ENCODE measurements around the gene FCGR2B.
"Not testable (repeated sequence)": the region's sequence is repeated elsewhere in the genome, so short reads cannot be mapped to it uniquely, and the experiment has no call there.

FCGR2B gene

DNA sequence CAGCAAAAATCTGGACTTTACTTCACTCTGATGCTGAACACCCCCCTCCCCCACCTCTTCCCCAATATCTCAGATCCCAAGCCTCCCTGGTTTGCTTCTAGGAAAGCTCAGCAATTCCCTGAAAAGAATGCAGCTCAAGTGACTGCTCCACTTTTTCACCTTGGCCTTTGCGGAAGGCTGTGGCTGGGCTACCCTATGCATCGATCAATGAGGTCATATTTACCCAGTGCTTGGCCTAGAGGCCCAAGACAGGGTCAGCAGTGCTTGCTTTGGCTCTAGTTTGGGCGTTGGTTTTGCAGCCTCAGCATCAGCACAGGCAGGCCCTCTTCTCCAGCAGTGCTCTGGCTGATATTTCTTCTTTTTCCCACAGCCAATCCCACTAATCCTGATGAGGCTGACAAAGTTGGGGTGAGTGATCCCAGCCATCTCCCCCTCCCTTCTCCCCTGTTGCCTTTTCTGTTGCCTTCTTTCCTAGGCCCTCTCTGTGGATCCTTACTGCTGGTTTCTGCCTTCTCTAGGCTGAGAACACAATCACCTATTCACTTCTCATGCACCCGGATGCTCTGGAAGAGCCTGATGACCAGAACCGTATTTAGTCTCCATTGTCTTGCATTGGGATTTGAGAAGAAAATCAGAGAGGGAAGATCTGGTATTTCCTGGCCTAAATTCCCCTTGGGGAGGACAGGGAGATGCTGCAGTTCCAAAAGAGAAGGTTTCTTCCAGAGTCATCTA, 14.2 kb downstream of the FCGR2B start:
- TF ChIP-seq, protein P1, sequence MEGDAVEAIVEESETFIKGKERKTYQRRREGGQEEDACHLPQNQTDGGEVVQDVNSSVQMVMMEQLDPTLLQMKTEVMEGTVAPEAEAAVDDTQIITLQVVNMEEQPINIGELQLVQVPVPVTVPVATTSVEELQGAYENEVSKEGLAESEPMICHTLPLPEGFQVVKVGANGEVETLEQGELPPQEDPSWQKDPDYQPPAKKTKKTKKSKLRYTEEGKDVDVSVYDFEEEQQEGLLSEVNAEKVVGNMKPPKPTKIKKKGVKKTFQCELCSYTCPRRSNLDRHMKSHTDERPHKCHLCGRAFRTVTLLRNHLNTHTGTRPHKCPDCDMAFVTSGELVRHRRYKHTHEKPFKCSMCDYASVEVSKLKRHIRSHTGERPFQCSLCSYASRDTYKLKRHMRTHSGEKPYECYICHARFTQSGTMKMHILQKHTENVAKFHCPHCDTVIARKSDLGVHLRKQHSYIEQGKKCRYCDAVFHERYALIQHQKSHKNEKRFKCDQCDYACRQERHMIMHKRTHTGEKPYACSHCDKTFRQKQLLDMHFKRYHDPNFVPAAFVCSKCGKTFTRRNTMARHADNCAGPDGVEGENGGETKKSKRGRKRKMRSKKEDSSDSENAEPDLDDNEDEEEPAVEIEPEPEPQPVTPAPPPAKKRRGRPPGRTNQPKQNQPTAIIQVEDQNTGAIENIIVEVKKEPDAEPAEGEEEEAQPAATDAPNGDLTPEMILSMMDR (conservative IDR thresholded peaks at IDR 0.05), result no peak

DNA sequence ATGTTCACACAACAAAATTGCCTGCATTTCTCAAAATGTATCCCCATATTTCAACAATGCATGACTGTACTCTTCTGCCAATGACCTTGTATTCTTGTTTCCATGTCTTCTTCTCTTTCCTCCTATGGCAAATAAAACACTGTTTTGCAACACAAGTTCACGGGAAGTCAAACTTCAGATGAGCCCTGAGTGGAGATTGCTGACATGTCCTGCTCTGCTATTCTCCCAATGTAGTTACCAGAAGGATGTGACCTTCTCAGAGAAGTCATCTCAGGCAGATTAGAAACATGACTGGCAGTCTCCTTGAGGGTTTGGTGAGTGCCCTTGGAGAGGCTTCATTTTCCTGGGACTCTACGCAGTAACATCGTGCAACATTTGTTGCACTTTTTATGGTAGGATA, 15.6 kb downstream of the FCGR2B start:
- H3K27ac ChIP-seq, result no peak overlapping the region
- TF ChIP-seq, protein P1 (conservative IDR thresholded peaks at IDR 0.05), result no peak

More for the DNA sequence above, 14.2 kb downstream of the FCGR2B start:
- H3K27ac ChIP-seq, result no peak overlapping the region

DNA sequence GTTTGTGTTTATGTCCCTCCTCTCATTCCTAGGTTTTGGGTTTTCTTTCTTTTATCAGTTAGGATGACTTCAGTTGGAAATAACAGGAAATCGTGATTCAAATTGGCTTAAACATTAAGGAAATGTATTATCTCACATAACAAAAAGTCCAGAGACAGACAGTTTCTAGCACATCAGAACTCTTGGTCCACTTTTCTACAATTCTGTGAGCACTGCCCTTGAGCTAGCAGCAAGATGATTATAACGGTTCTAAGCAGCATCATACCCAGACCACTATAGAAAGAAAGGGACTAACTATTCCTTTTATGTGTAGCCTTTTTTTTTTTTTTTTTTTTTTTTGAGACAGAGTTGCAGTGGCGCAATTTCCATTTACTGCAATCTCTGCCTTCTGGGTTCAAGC, 18.9 kb downstream of the FCGR2B start:
- H3K27ac ChIP-seq, result no peak overlapping the region
- TF ChIP-seq, protein P1 (conservative IDR thresholded peaks at IDR 0.05), result no peak

- TF ChIP-seq, protein P1 (conservative IDR thresholded peaks at IDR 0.05), result no peak
- no peak overlapping the region for H3K27ac ChIP-seq
Measured at GRCh38 chr1:161688946-161689345, 26.0 kb downstream of the FCGR2B start.

GRCh38 chr1:161691846-161692245, 28.9 kb downstream of the FCGR2B start:
- TF ChIP-seq, protein P1 (conservative IDR thresholded peaks at IDR 0.05), result no peak
- H3K27ac ChIP-seq, result no peak overlapping the region

DNA sequence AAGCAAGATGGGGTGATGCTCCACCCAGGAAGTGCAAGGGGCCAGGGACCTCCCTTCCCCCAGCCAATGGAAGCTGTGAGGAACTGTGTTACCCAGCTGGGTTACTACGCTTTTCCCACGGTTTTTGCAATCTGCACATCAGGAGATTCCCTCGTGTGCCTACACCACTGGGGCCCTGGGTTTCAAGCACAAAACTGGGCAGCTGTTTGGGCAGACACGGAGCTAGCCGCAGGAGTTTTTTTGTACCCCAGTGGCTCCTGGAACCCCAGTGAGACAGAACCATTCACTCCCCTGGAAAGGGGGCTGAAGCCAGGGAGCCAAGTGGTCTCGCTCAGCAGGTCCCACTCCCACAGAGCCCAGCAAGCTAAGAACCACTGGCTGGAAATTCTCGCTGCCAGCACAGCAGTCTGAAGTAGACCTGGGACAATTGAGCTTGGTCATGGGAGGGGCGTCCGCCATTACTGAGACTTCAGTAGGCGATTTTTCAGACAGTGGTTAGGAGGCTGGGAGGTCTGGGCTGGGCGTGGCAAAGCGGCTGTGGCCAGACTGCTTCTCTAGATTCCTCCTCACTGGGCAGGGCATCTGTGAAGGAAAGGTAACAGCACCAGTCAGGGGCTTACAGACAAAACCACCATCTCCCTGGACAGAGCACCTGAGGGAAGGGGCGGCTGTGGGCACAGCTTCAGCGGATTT, 30.2 kb downstream of the FCGR2B start:
- not testable (repeated sequence) for H3K27ac ChIP-seq

GRCh38 chr1:161698302-161698701, 35.4 kb downstream of the FCGR2B start:
- not testable (repeated sequence) for H3K27ac ChIP-seq

GRCh38 chr1:161702250-161702649, 39.3 kb downstream of the FCGR2B start:
- 0 out of 2 replicates have a peak overlapping the region, but pooled peaks have one; percentile 5 for H3K27ac ChIP-seq
- TF ChIP-seq, protein P1 (conservative IDR thresholded peaks at IDR 0.05), result no peak
